ENCODE results near the gene COL4A3.

Gene COL4A3

DNA sequence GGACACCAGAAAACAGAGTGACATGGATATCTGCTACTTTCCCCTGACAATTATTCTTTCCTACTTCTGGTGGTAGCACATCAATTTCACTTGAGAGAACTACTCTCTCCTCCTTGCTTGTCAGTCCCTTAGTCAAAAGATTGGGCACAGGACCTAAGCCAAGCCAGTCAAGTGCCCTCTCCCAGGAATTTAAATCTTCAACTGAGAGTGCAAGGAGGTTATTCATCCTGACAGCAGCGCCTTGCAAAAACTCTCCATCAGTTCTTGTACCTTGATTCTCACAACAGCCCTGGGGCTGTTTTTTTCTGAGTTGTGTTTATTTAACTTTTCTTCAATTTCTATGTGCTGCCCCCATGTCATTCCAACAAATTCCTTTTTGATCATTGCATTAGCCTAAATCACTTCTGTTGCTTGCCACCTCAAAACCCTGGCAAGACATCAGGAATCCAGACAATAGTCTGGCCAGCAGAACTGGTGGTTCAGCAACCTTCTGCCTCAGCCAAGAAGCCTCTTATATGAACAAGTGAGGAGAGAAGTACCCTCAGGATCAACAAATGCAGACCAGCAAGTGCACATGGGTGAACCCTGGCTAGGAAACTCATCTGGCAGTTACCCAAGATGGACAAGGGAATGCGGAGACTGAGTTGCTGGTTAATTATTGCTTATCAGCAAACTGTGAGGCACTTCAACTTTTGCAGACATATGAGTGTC lies 19.4 kb downstream of the COL4A3 start:
- TF ChIP-seq FOXP2 (optimal IDR thresholded peaks at IDR 0.05; ENCODE audit: borderline replicate concordance, extremely low read depth, extremely low read length, insufficient read depth) (no peak), POLR2AphosphoS5 (IDR thresholded peaks at IDR 0.05; ENCODE audit: low read depth, low read length) (no peak), SIN3A (IDR thresholded peaks at IDR 0.05; ENCODE audit: borderline replicate concordance, insufficient read depth, low read length) (no peak), TAF1 (IDR thresholded peaks at IDR 0.05; ENCODE audit: borderline replicate concordance, insufficient read depth, low read length) (no peak)
- TF ChIP-seq, protein P1, sequence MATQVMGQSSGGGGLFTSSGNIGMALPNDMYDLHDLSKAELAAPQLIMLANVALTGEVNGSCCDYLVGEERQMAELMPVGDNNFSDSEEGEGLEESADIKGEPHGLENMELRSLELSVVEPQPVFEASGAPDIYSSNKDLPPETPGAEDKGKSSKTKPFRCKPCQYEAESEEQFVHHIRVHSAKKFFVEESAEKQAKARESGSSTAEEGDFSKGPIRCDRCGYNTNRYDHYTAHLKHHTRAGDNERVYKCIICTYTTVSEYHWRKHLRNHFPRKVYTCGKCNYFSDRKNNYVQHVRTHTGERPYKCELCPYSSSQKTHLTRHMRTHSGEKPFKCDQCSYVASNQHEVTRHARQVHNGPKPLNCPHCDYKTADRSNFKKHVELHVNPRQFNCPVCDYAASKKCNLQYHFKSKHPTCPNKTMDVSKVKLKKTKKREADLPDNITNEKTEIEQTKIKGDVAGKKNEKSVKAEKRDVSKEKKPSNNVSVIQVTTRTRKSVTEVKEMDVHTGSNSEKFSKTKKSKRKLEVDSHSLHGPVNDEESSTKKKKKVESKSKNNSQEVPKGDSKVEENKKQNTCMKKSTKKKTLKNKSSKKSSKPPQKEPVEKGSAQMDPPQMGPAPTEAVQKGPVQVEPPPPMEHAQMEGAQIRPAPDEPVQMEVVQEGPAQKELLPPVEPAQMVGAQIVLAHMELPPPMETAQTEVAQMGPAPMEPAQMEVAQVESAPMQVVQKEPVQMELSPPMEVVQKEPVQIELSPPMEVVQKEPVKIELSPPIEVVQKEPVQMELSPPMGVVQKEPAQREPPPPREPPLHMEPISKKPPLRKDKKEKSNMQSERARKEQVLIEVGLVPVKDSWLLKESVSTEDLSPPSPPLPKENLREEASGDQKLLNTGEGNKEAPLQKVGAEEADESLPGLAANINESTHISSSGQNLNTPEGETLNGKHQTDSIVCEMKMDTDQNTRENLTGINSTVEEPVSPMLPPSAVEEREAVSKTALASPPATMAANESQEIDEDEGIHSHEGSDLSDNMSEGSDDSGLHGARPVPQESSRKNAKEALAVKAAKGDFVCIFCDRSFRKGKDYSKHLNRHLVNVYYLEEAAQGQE (IDR thresholded peaks at IDR 0.05; ENCODE audit: insufficient read depth in 1 of 2, low read depth in 2 of 2, low read length in 2 of 2) = no peak

DNA sequence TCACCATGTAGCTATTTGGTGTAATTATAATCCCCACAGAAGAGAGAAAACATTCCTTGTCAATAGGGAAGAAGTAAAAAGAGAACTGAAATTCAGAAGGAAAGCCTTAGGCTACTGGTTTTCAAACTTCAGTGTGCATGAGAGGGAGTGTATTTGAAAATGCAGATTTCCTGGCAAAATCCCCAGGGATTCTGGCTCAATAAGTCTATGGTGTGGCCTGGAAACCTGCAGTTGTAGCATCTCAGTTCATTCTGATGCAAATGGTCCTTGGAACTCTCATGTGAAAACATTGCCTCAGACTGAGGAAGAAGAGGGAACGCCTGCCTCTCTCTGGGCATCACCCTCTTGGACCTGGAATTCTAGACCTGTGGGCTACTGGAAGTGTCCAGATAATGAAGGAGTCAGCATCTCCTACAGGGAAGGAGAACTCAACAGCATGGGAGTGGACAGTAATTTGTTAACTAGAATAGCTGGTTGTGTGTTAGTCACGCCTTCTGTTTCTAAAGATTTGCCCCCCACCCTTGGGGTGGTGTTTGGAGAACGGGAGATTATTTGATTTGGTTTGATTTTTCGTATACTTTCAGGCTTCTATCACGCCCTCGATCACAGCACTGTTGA lies 21.3 kb downstream of the COL4A3 start:
- TF ChIP-seq FOXP2 (optimal IDR thresholded peaks at IDR 0.05; ENCODE audit: borderline replicate concordance, extremely low read depth, extremely low read length, insufficient read depth) (no peak), TAF1 (IDR thresholded peaks at IDR 0.05; ENCODE audit: borderline replicate concordance, insufficient read depth, low read length) (no peak), POLR2AphosphoS5 (IDR thresholded peaks at IDR 0.05; ENCODE audit: low read depth, low read length) (no peak), SIN3A (IDR thresholded peaks at IDR 0.05; ENCODE audit: borderline replicate concordance, insufficient read depth, low read length) (no peak)
- TF ChIP-seq, protein P1 (IDR thresholded peaks at IDR 0.05; ENCODE audit: insufficient read depth in 1 of 2, low read depth in 2 of 2, low read length in 2 of 2) = no peak

- no peak for TF ChIP-seq POLR2AphosphoS5 (IDR thresholded peaks at IDR 0.05; ENCODE audit: low read depth, low read length)
- no peak for TF ChIP-seq TAF1 (IDR thresholded peaks at IDR 0.05; ENCODE audit: borderline replicate concordance, insufficient read depth, low read length)
Observed at GRCh38 chr2:227186751-227187150, 22.3 kb downstream of the COL4A3 start.

GRCh38 chr2:227188292-227188691 lies 23.9 kb downstream of the COL4A3 start:
- no peak for TF ChIP-seq SIN3A (IDR thresholded peaks at IDR 0.05; ENCODE audit: borderline replicate concordance, insufficient read depth, low read length)
- TF ChIP-seq TAF1 (IDR thresholded peaks at IDR 0.05; ENCODE audit: borderline replicate concordance, insufficient read depth, low read length) = no peak
- TF ChIP-seq POLR2AphosphoS5 (IDR thresholded peaks at IDR 0.05; ENCODE audit: low read depth, low read length) = no peak
- TF ChIP-seq, protein P1 (IDR thresholded peaks at IDR 0.05; ENCODE audit: insufficient read depth in 1 of 2, low read depth in 2 of 2, low read length in 2 of 2) = no peak
- TF ChIP-seq FOXP2 (optimal IDR thresholded peaks at IDR 0.05; ENCODE audit: borderline replicate concordance, extremely low read depth, extremely low read length, insufficient read depth) = no peak

- TF ChIP-seq POLR2AphosphoS5 (IDR thresholded peaks at IDR 0.05; ENCODE audit: low read depth, low read length) (no peak), FOXP2 (optimal IDR thresholded peaks at IDR 0.05; ENCODE audit: borderline replicate concordance, extremely low read depth, extremely low read length, insufficient read depth) (no peak), SIN3A (IDR thresholded peaks at IDR 0.05; ENCODE audit: borderline replicate concordance, insufficient read depth, low read length) (no peak), TAF1 (IDR thresholded peaks at IDR 0.05; ENCODE audit: borderline replicate concordance, insufficient read depth, low read length) (no peak)
- TF ChIP-seq, protein P1 (IDR thresholded peaks at IDR 0.05; ENCODE audit: insufficient read depth in 1 of 2, low read depth in 2 of 2, low read length in 2 of 2) = no peak
Observed at GRCh38 chr2:227191367-227191766, 26.9 kb downstream of the COL4A3 start.

Data from PFSK-1 (cell line).